GM12878 (cell line): Measurements from ENCODE around the gene TMEM45B.

ENCODE experiments used
- YY1 ChIP-seq: IDR thresholded peaks from 2 replicates; pipeline ENCODE4 v1.6.1; 2011; ENCODE audit warnings: low read depth, mild to moderate bottlenecking, low read length
- ZNF24 ChIP-seq: fragments of 450-650 bp; IDR thresholded peaks from 2 replicates; pipeline ENCODE4 v1.6.1; 2017; ENCODE audit warnings: antibody characterized with exemption, mild to moderate bottlenecking

DNA sequence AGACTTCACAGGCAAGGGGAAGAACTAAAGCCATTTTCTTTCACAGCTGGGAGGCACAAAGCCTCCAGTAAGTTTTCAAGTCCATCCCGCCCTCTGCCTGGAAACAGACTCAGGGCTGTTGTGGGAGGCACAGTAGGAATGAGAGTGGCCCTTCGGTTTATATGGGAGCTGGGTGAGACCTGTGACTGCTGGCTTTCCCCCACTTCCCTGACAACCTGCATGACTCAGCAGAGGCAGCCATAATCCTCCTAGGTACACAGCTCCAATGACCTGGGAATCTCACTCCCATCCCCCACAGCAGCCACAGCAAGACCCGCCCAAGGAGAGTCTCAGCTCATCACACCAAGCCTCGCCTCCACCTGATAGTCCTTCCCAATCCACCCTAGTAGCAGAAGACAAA lies 12.1 kb upstream of the TMEM45B start:
- TF ChIP-seq YY1 (no peak), ZNF24 (no peak)
